ENCODE measurements around the gene NANOS2. TPM values are rescaled to one million over a fixed set of nuclear protein-coding genes. Genes with fewer than 3 reads are reported as not detected.

NANOS2 gene
- total and polyA plus RNA-seq, 2 donors (not counting 1 experiment from before 2014, with no cell fraction given) = not detected

GRCh38 chr19:45882652-45883585 is 31.7 kb downstream of the NANOS2 start:
- H3K36me3 ChIP-seq (ENCODE audit: control insufficient read depth, insufficient read depth, low read length) = peaks cover 8% of the 10 kb centered on the region
- no peaks in the 10 kb centered on the region for H3K27me3 ChIP-seq (ENCODE audit: control insufficient read depth, insufficient read depth, low read length)
- peak overlapping the region in 1 of 4 experiments; percentile 35 for H3K4me3 ChIP-seq (replicated peaks in 1 of 4; ENCODE audit: control extremely low read depth in 1 of 4, insufficient read depth in 1 of 4, low read depth in 3 of 4, low read length in 4 of 4)
- H3K4me1 ChIP-seq (ENCODE audit: control insufficient read depth, extremely low read depth, insufficient read depth, low read length) = peaks cover 5% of the 10 kb centered on the region
- H3K27ac ChIP-seq (ENCODE audit: insufficient read depth, low read length) = no peak overlapping the region
- H4K20me1 ChIP-seq (ENCODE audit: control insufficient read depth, extremely low read depth, insufficient read depth, low read length) = no peaks in the 10 kb centered on the region
- peaks cover 10% of the 10 kb centered on the region for H3K79me2 ChIP-seq (ENCODE audit: control insufficient read depth, insufficient read depth, low read length)
- no peak overlapping the region for H2AFZ ChIP-seq (ENCODE audit: low read length)
- H3K9me3 ChIP-seq (ENCODE audit: control insufficient read depth, insufficient read depth, low read depth, low read length) = no peaks in the 10 kb centered on the region
- DNase-seq (ENCODE audit: low read depth in 2 of 2) = peak; percentile 77 to 87
- H3K9ac ChIP-seq (ENCODE audit: insufficient read depth, low read length) = no peak overlapping the region
- TF ChIP-seq EZH2 (IDR thresholded peaks at IDR 0.05; ENCODE audit: low read length, missing control alignments) (no peak), CTCF (conservative IDR thresholded peaks at IDR 0.05 in 1 of 2, IDR thresholded peaks at IDR 0.05 in 1 of 2; ENCODE audit: low read depth in 1 of 2, low read length in 2 of 2) (peak; percentile 97 to 98)
- H3K4me2 ChIP-seq (ENCODE audit: extremely low read depth, insufficient read depth, low read length) = peak overlapping the region; percentile 20

- H3K4me2 ChIP-seq (ENCODE audit: extremely low read depth, insufficient read depth, low read length) = no peak overlapping the region
- TF ChIP-seq CTCF (conservative IDR thresholded peaks at IDR 0.05 in 1 of 2, IDR thresholded peaks at IDR 0.05 in 1 of 2; ENCODE audit: low read depth in 1 of 2, low read length in 2 of 2) (no peak), EZH2 (IDR thresholded peaks at IDR 0.05; ENCODE audit: low read length, missing control alignments) (no peak)
- no peaks in the 10 kb centered on the region for H4K20me1 ChIP-seq (ENCODE audit: control insufficient read depth, extremely low read depth, insufficient read depth, low read length)
Measured at GRCh38 chr19:45881909-45882528, 32.6 kb downstream of the NANOS2 start.

More at GRCh38 chr19:45881909-45882528, 32.6 kb downstream of the NANOS2 start:
- no peak overlapping the region for H3K4me3 ChIP-seq (replicated peaks in 1 of 4; ENCODE audit: control extremely low read depth in 1 of 4, insufficient read depth in 1 of 4, low read depth in 3 of 4, low read length in 4 of 4)
- no peaks in the 10 kb centered on the region for H3K9me3 ChIP-seq (ENCODE audit: control insufficient read depth, insufficient read depth, low read depth, low read length)
- no peak overlapping the region for H3K9ac ChIP-seq (ENCODE audit: insufficient read depth, low read length)
- no peak for DNase-seq (ENCODE audit: low read depth in 2 of 2)
- peaks cover 4% of the 10 kb centered on the region for H3K4me1 ChIP-seq (ENCODE audit: control insufficient read depth, extremely low read depth, insufficient read depth, low read length)
- no peak overlapping the region for H3K27ac ChIP-seq (ENCODE audit: insufficient read depth, low read length)
- peaks cover 8% of the 10 kb centered on the region for H3K36me3 ChIP-seq (ENCODE audit: control insufficient read depth, insufficient read depth, low read length)
- peaks cover 2% of the 10 kb centered on the region for H3K27me3 ChIP-seq (ENCODE audit: control insufficient read depth, insufficient read depth, low read length)
- H3K79me2 ChIP-seq (ENCODE audit: control insufficient read depth, insufficient read depth, low read length) = peaks cover 10% of the 10 kb centered on the region
- H2AFZ ChIP-seq (ENCODE audit: low read length) = no peak overlapping the region

Measured in fibroblast of lung (primary cell).